ENCODE measurements around the gene GGNBP2.

GGNBP2 gene

DNA sequence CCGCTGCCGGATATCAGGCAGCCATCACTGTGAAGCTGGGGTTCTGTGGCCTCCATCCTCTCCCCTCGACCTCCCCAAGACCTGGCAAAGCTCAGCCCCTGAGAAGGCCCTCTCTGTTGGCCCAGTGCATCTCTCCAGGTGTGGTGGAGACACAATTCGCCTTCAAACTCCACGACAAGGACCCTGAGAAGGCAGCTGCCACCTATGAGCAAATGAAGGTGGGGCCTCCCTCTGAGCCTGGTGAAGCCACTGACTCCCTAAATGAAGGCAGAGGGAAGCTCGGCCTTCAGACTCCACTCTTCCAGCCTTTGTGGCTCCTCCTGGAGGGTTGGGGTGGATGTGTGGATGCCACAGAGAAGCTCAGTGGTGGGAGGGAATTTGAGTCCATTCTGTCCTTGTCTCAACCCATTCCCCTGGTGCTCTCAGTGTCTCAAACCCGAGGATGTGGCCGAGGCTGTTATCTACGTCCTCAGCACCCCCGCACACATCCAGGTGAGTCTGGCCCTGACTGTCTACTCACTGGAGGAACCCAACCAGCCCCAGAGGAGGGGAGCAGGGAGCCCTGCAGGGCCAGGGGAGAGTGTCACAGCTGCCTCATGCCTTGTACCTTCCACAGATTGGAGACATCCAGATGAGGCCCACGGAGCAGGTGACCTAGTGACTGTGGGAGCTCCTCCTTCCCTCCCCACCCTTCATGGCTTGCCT lies 55.0 kb downstream of the GGNBP2 start:
- no peak overlapping the region for H3K4me3 ChIP-seq (ENCODE audit: low read length)
- no peak for TF ChIP-seq EZH2phosphoT487 (IDR thresholded peaks at IDR 0.05; ENCODE audit: borderline replicate concordance, low read length)
- no peaks in the 10 kb centered on the region for H3K9me3 ChIP-seq (ENCODE audit: control insufficient read depth, insufficient read depth, low read length)
- H3F3A ChIP-seq (ENCODE audit: control insufficient read depth, insufficient read depth) = no peaks in the 10 kb centered on the region
- H3K27ac ChIP-seq (ENCODE audit: low read depth, low read length) = no peak overlapping the region
- H3K4me2 ChIP-seq (ENCODE audit: low read length) = no peak overlapping the region
- H3K9me2 ChIP-seq (replicated peaks; ENCODE audit: control insufficient read depth, low read length) = no peaks in the 10 kb centered on the region
- H4K20me1 ChIP-seq (ENCODE audit: control insufficient read depth, insufficient read depth, low read depth, low read length) = peaks cover 7% of the 10 kb centered on the region; the same call in 1 of the 2 replicates
- H3K4me1 ChIP-seq (ENCODE audit: control insufficient read depth, low read length) = peaks cover 26% of the 10 kb centered on the region
- no peaks in the 10 kb centered on the region for H3K27me3 ChIP-seq (ENCODE audit: control insufficient read depth, low read length)
- H3K36me3 ChIP-seq (ENCODE audit: control insufficient read depth, low read length) = peaks cover 21% of the 10 kb centered on the region
- H3K79me2 ChIP-seq (ENCODE audit: control insufficient read depth, low read length) = peaks cover 33% of the 10 kb centered on the region

DNA sequence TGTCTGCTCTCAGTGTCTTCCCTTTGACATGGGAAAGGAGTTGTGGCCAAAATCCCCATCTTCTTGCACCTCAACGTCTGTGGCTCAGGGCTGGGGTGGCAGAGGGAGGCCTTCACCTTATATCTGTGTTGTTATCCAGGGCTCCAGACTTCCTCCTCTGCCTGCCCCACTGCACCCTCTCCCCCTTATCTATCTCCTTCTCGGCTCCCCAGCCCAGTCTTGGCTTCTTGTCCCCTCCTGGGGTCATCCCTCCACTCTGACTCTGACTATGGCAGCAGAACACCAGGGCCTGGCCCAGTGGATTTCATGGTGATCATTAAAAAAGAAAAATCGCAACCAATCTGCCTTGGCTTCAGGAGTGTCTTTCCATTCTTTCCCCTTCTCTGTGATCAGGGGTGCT lies 55.7 kb downstream of the GGNBP2 start:
- H3K9me2 ChIP-seq (replicated peaks; ENCODE audit: control insufficient read depth, low read length) = no peaks in the 10 kb centered on the region
- peaks cover 41% of the 10 kb centered on the region for H3K79me2 ChIP-seq (ENCODE audit: control insufficient read depth, low read length)
- TF ChIP-seq EZH2phosphoT487 (IDR thresholded peaks at IDR 0.05; ENCODE audit: borderline replicate concordance, low read length) = no peak
- TF ChIP-seq, protein P1, sequence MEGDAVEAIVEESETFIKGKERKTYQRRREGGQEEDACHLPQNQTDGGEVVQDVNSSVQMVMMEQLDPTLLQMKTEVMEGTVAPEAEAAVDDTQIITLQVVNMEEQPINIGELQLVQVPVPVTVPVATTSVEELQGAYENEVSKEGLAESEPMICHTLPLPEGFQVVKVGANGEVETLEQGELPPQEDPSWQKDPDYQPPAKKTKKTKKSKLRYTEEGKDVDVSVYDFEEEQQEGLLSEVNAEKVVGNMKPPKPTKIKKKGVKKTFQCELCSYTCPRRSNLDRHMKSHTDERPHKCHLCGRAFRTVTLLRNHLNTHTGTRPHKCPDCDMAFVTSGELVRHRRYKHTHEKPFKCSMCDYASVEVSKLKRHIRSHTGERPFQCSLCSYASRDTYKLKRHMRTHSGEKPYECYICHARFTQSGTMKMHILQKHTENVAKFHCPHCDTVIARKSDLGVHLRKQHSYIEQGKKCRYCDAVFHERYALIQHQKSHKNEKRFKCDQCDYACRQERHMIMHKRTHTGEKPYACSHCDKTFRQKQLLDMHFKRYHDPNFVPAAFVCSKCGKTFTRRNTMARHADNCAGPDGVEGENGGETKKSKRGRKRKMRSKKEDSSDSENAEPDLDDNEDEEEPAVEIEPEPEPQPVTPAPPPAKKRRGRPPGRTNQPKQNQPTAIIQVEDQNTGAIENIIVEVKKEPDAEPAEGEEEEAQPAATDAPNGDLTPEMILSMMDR (IDR thresholded peaks at IDR 0.05; ENCODE audit: low read depth, low read length, poor library complexity, severe bottlenecking) = no peak
- H3K4me3 ChIP-seq (ENCODE audit: low read length) = peak overlapping the region; percentile 100
- peaks cover 24% of the 10 kb centered on the region for H3K36me3 ChIP-seq (ENCODE audit: control insufficient read depth, low read length)
- peak overlapping the region; percentile 75 for H3K4me2 ChIP-seq (ENCODE audit: low read length)
- no peaks in the 10 kb centered on the region for H3K27me3 ChIP-seq (ENCODE audit: control insufficient read depth, low read length)
- no peaks in the 10 kb centered on the region for H3F3A ChIP-seq (ENCODE audit: control insufficient read depth, insufficient read depth)
- H4K20me1 ChIP-seq (ENCODE audit: control insufficient read depth, insufficient read depth, low read depth, low read length) = peaks cover 8% of the 10 kb centered on the region; the same call in 1 of the 2 replicates
- H3K27ac ChIP-seq (ENCODE audit: low read depth, low read length) = peak overlapping the region; percentile 43
- peaks cover 27% of the 10 kb centered on the region for H3K4me1 ChIP-seq (ENCODE audit: control insufficient read depth, low read length)
- H3K9me3 ChIP-seq (ENCODE audit: control insufficient read depth, insufficient read depth, low read length) = no peaks in the 10 kb centered on the region

DNA sequence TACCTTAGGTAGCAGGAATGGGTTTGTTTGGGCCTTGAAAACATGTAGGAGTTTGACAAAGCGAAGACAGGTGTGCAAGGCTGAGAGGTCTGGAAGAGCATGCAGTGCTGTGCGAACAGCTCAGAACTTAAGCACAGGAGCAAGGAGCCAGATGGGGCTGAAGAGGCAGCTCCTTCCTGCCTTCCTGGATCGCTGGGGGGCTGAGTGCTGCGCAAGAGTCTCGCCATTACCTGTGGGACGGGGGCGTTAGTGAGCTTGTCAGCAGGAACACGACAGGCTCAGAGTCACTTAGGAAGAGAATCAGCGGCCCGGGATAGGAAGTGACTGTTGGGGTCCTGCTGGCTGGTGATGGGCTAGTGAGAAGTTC lies 56.2 kb downstream of the GGNBP2 start:
- peaks cover 31% of the 10 kb centered on the region for H3K4me1 ChIP-seq (ENCODE audit: control insufficient read depth, low read length)
- no peaks in the 10 kb centered on the region for H3K9me3 ChIP-seq (ENCODE audit: control insufficient read depth, insufficient read depth, low read length)
- peak overlapping the region; percentile 75 for H3K4me2 ChIP-seq (ENCODE audit: low read length)
- H3K27ac ChIP-seq (ENCODE audit: low read depth, low read length) = peak overlapping the region; percentile 43
- no peaks in the 10 kb centered on the region for H3K27me3 ChIP-seq (ENCODE audit: control insufficient read depth, low read length)
- H3K9me2 ChIP-seq (replicated peaks; ENCODE audit: control insufficient read depth, low read length) = no peaks in the 10 kb centered on the region
- peaks cover 45% of the 10 kb centered on the region for H3K79me2 ChIP-seq (ENCODE audit: control insufficient read depth, low read length)
- TF ChIP-seq, protein P1 (IDR thresholded peaks at IDR 0.05; ENCODE audit: low read depth, low read length, poor library complexity, severe bottlenecking) = peak; percentile 50
- no peak for TF ChIP-seq EZH2phosphoT487 (IDR thresholded peaks at IDR 0.05; ENCODE audit: borderline replicate concordance, low read length)
- peaks cover 12% of the 10 kb centered on the region; the same call in 1 of the 2 replicates for H4K20me1 ChIP-seq (ENCODE audit: control insufficient read depth, insufficient read depth, low read depth, low read length)
- peak overlapping the region; percentile 100 for H3K4me3 ChIP-seq (ENCODE audit: low read length)
- no peaks in the 10 kb centered on the region for H3F3A ChIP-seq (ENCODE audit: control insufficient read depth, insufficient read depth)
- H3K36me3 ChIP-seq (ENCODE audit: control insufficient read depth, low read length) = peaks cover 28% of the 10 kb centered on the region

- Histone ChIP-seq H3K9me2 (replicated peaks; ENCODE audit: control insufficient read depth, low read length) (no peaks in the 10 kb centered on the region), H3K9me3 (ENCODE audit: control insufficient read depth, insufficient read depth, low read length) (no peaks in the 10 kb centered on the region), H3K36me3 (ENCODE audit: control insufficient read depth, low read length) (peaks cover 31% of the 10 kb centered on the region), H4K20me1 (ENCODE audit: control insufficient read depth, insufficient read depth, low read depth, low read length) (peaks cover 15% of the 10 kb centered on the region; the same call in 1 of the 2 replicates), H3K4me2 (ENCODE audit: low read length) (peak within 1 kb of the TSS; percentile 75), H3K79me2 (ENCODE audit: control insufficient read depth, low read length) (peaks cover 51% of the 10 kb centered on the region), H3K27me3 (ENCODE audit: control insufficient read depth, low read length) (no peaks in the 10 kb centered on the region), H3K4me3 (ENCODE audit: low read length) (peak within 1 kb of the TSS; percentile 100), H3K27ac (ENCODE audit: low read depth, low read length) (peak within 1 kb of the TSS; percentile 43), H3F3A (ENCODE audit: control insufficient read depth, insufficient read depth) (no peaks in the 10 kb centered on the region), H3K4me1 (ENCODE audit: control insufficient read depth, low read length) (peaks cover 31% of the 10 kb centered on the region)
- TF ChIP-seq, protein P1 (IDR thresholded peaks at IDR 0.05; ENCODE audit: low read depth, low read length, poor library complexity, severe bottlenecking) = peak; percentile 11
- no peak for TF ChIP-seq EZH2phosphoT487 (IDR thresholded peaks at IDR 0.05; ENCODE audit: borderline replicate concordance, low read length)
Observed at GRCh38 chr17:36601303-36602029, 56.7 kb downstream of the GGNBP2 start, which contains the start of gene MRM1. Gene MRM1 (plus strand): TSS chr17:36601583. CDS start chr17:36601811, 228 bp downstream.

All from DOHH2 (cell line).